K562 (cell line): Measurements from ENCODE around the gene LOXL3. TPM values are rescaled to one million over a fixed set of nuclear protein-coding genes. Genes with fewer than 3 reads are reported as not detected.
A peak's percentile ranks its signal among the peaks of the same experiment; 100 is the strongest.

ENCODE experiments used
- ATAC-seq: fragments of 200-7000 bp; cut with Tn5 transposase; 3 replicates; pipeline ENCODE4 v1.9.1; 2020; ENCODE audit warnings: moderate library complexity
- BruUV-seq: library from RNA; stranded (reverse); fragments of 400-500 nt; replicated peaks from 2 replicates; lab custom pipeline; 2021; lab: Mats Ljungman, UMichigan
- CTCF ChIA-PET: fragments of 300-600 bp; formaldehyde crosslinking; extraction: SDS; loops from one replicate; lab custom pipeline; 2021; ENCODE audit warnings: low intra/inter-chr PET ratio; lab: Yijun Ruan, JAX
- POLR2A ChIA-PET: fragments of 300-600, 350-650 bp; sonication (Branson Sonifier 250); formaldehyde crosslinking; extraction: SDS; loops from one replicate; lab custom pipeline; 2021; ENCODE audit warnings: antibody characterized with exemption, inconsistent platforms; lab: Yijun Ruan, JAX
- DNase-seq, 4 experiments: peaks; one replicate each; pipeline versions ENCODE4 v3.0.0 to v3.0.0-alpha.2; 2011 to 2018; ENCODE audit warnings: low spot score in 3 of 4, mixed read lengths in 3 of 4; ENCODE audit errors: extremely low read depth in 1 of 4
- FAIRE-seq: peaks from 2 replicates; lab custom pipeline; 2011; peaks lifted over from hg19 to GRCh38; lab: Jason Lieb, UNC
- H2AFZ ChIP-seq: 2 replicates; pipeline ENCODE4 v1.6.0; 2011; ENCODE audit warnings: low read depth, low read length, control low read depth, inconsistent platforms
- H3K27ac ChIP-seq: fragments of 200-600 bp; 3 replicates; pipeline ENCODE4 v1.8.0; 2011; ENCODE audit warnings: low read depth, mild to moderate bottlenecking, control low read depth, inconsistent platforms, low read length, moderate library complexity, mixed read lengths; ENCODE audit errors: extremely low read depth
- H3K27me3 ChIP-seq, 2 experiments: fragments of 300-600 bp in 1 of 2; 2 replicates in 1 of 2; 3 replicates in 1 of 2; pipeline versions ENCODE4 v1.6.0 to v1.8.0; 2011; ENCODE audit warnings: inconsistent platforms in 2 of 2, low read length in 2 of 2, mild to moderate bottlenecking in 1 of 2, mixed read lengths in 1 of 2, moderate library complexity in 1 of 2; ENCODE audit not compliant: control insufficient read depth in 2 of 2, insufficient read depth in 2 of 2
- H3K36me3 ChIP-seq: fragments of 300-600 bp; 3 replicates; pipeline ENCODE4 v1.8.0; 2011; ENCODE audit warnings: mild to moderate bottlenecking, low read length, inconsistent platforms; ENCODE audit not compliant: control insufficient read depth, insufficient read depth
- H3K4me1 ChIP-seq, 2 experiments: fragments of 200-600 bp in 1 of 2; replicated peaks in 1 of 2; 2 replicates in 1 of 2; 3 replicates in 1 of 2; pipeline versions ENCODE4 v1.5.1 to v1.8.0; 2011; ENCODE audit warnings: inconsistent platforms in 2 of 2, low read length in 2 of 2, mild to moderate bottlenecking in 1 of 2, mixed read lengths in 1 of 2, moderate library complexity in 1 of 2; ENCODE audit not compliant: control insufficient read depth in 2 of 2, insufficient read depth in 2 of 2
- H3K4me2 ChIP-seq: 2 replicates; pipeline ENCODE4 v1.6.1; 2011; ENCODE audit warnings: low read length, control low read depth, inconsistent platforms, mixed read lengths; ENCODE audit not compliant: insufficient read depth
- H3K4me3 ChIP-seq: fragments of 200-600 bp; sonication (generic), shearing (Covaris generic); 2 replicates; pipeline ENCODE4 v1.5.1; 2016; ENCODE audit warnings: control low read depth, inconsistent platforms
- H3K79me2 ChIP-seq: fragments of 200-600 bp; 3 replicates; pipeline ENCODE4 v1.8.0; 2011; ENCODE audit warnings: low read length, inconsistent platforms; ENCODE audit not compliant: control insufficient read depth, insufficient read depth
- H3K9ac ChIP-seq, 2 experiments: 2 replicates each; pipeline versions ENCODE4 v1.6.0 to v1.6.1; 2011; ENCODE audit warnings: low read depth in 2 of 2, low read length in 2 of 2, control low read depth in 1 of 2, inconsistent platforms in 1 of 2, mild to moderate bottlenecking in 1 of 2, mixed read lengths in 1 of 2; ENCODE audit not compliant: insufficient read depth in 1 of 2
- H3K9me1 ChIP-seq: one replicate; pipeline ENCODE4 v1.6.0; 2011; ENCODE audit warnings: inconsistent platforms, mild to moderate bottlenecking, low read length, moderate library complexity; ENCODE audit not compliant: control insufficient read depth, insufficient read depth
- H3K9me3 ChIP-seq: replicated peaks from 2 replicates; pipeline ENCODE4 v1.5.1; 2011; ENCODE audit warnings: low read depth, low read length, inconsistent platforms; ENCODE audit not compliant: control insufficient read depth, insufficient read depth
- H4K20me1 ChIP-seq: replicated peaks from 2 replicates; pipeline ENCODE4 v1.6.1; 2011; ENCODE audit warnings: low read length, inconsistent platforms, mixed read lengths; ENCODE audit not compliant: control insufficient read depth, insufficient read depth
- TBP ChIP-seq: optimal IDR thresholded peaks from 2 replicates; pipeline ENCODE3; 2011; ENCODE audit warnings: low read depth, low read length, improper control_type of control experiment
- ZNF280B ChIP-seq: fragments of 250-450 bp; sonication (Bioruptor Pico); IDR thresholded peaks from 2 replicates; pipeline ENCODE4 v1.5.1; 2021; ENCODE audit warnings: mild to moderate bottlenecking
- WGBS: fragments of 100-300 bp; shearing (Covaris generic); methylation state at CpG from one replicate; pipeline ENCODE4 v1.1.6; 2016; ENCODE audit warnings: low coverage, mixed read lengths; ENCODE audit not compliant: insufficient coverage; ENCODE audit errors: missing lambda C conversion rate; 5-methylcytosine and 5-hydroxymethylcytosine counted together
- in situ Hi-C: fragments of 300-500 bp; cut with MboI; formaldehyde crosslinking; loops from 4 replicates; pipeline ENCODE4 v1.15.0; 2018; ENCODE audit warnings: inconsistent platforms, mixed read lengths
- intact Hi-C: fragments of 100-400 bp; cut with micrococcal nuclease; formaldehyde crosslinking; loops from 2 replicates; pipeline ENCODE4 v1.14.2; 2022
- polyA plus RNA-seq, 8 experiments: library from polyadenylated mRNA; depleted of rRNA in 4 of 8; stranded (reverse) in 5 of 8; unstranded in 3 of 8; fragments of >200 nt; fragmentation: Nextera tagmentation in 2 of 8; fragmentation: Illumina TruSeq in 1 of 8; extraction: Ambion mirVana in 2 of 8; extraction: Trizol in 1 of 8; gene quantifications; 2 replicates each; pipeline versions ENCODE4 v1.2.1 to v1.2.3, GENCODE V29; 2011 to 2014; ENCODE audit warnings: inconsistent platforms in 1 of 8, missing spikeins in 1 of 8
- total RNA-seq, 7 experiments: library from RNA; depleted of rRNA in 6 of 7; stranded (reverse); fragments of >200 nt in 6 of 7; fragmentation: Illumina TruSeq in 2 of 7; extraction: Trizol in 2 of 7; gene quantifications; 2 replicates each; pipeline versions ENCODE4 v1.2.1 to v1.2.3, GENCODE V29; 2011 to 2021; ENCODE audit warnings: low replicate concordance in 1 of 7

LOXL3 gene
- total and polyA plus RNA-seq, 9 of the 15 experiments (the other 6 are each of a cell fraction or from before 2014, with no cell fraction given) = 0.22 to 0.99 (median 0.31) TPM

GRCh38 chr2:74504591-74504990, 49.2 kb downstream of the LOXL3 start:
- peak; percentile 21 for TF ChIP-seq TBP
- no peak for TF ChIP-seq ZNF280B (CRISPR knock-in tag)
- Histone ChIP-seq H3K79me2 (peaks cover 46% of the 10 kb centered on the region), H2AFZ (no peak overlapping the region), H3K4me2 (peak overlapping the region; percentile 95), H3K4me1 (peaks cover 42 to 61% of the 10 kb centered on the region in 2 experiments; a peak in 4 of 5 replicates), H4K20me1 (no peaks in the 10 kb centered on the region), H3K4me3 (peak overlapping the region; percentile 40; the same call in 1 of the 2 replicates), H3K36me3 (peaks cover 13% of the 10 kb centered on the region; the same call in 2 of the 3 replicates), H3K9me1 (no peaks in the 10 kb centered on the region), H3K27ac (peak overlapping the region; percentile 79), H3K27me3 (no peaks in the 10 kb centered on the region), H3K9me3 (no peaks in the 10 kb centered on the region), H3K9ac (peak overlapping the region; percentile 38 to 87; a peak in 3 of 4 replicates)
- TSS peak; percentile 52 for BruUV-seq
- DNase-seq (peak in 1 of 4 experiments; percentile 34), FAIRE-seq (no peak), ATAC-seq (no peak)
- POLR2A ChIA-PET = interaction anchor here (0.6 to 1.6 kb wide), 8 partner anchors 9 to 105 kb away, joined by 3 to 6 read pairs (median 4); no protein-coding TSS in a partner anchor
- 38% methylated on average over 3 of the region's 3 CpGs for WGBS
- in situ Hi-C loops (no loop called here), intact Hi-C loops (loop anchor here (5.0 kb wide), 1 partner anchor 68 kb away; no protein-coding TSS in a partner anchor)
- CTCF ChIA-PET = no interaction called here
